PC-9 (cell line): ENCODE results near the gene XXYLT1. TPM values are rescaled to one million over a fixed set of nuclear protein-coding genes. Genes with fewer than 3 reads are reported as not detected.

Experiments
- BruUV-seq: library from RNA; stranded (reverse); fragments of 400-500 nt; replicated peaks from 2 replicates; lab custom pipeline; 2021; lab: Mats Ljungman, UMichigan
- CTCF ChIA-PET: fragments of 300-600 bp; sonication (Branson Sonifier 250); formaldehyde crosslinking; loops from one replicate; lab custom pipeline; 2022; ENCODE audit warnings: antibody characterized with exemption; lab: Charles Lee
- POLR2A ChIA-PET: fragments of 300-600 bp; sonication (Branson Sonifier 250); formaldehyde crosslinking; loops from one replicate; lab custom pipeline; 2022; ENCODE audit warnings: antibody characterized with exemption; ENCODE audit not compliant: unreplicated experiment; lab: Charles Lee
- DNase-seq, 2 experiments: peaks; one replicate each; pipeline versions ENCODE4 v3.0.0 to v3.0.0-alpha.2; 2015 to 2022; ENCODE audit warnings: mixed read lengths in 1 of 2
- H2AFZ ChIP-seq: fragments of 200-600 bp; sonication (generic); 2 replicates; pipeline ENCODE4 v1.8.1; 2017; ENCODE audit warnings: antibody characterized with exemption
- H3F3A ChIP-seq: fragments of 200-600 bp; sonication (generic); 2 replicates; pipeline ENCODE4 v1.8.1; 2017; ENCODE audit warnings: antibody characterized with exemption, mild to moderate bottlenecking, low read depth; ENCODE audit not compliant: insufficient read depth
- H3K27ac ChIP-seq: fragments of 200-600 bp; sonication (generic); 2 replicates; pipeline ENCODE4 v1.6.1; 2016; ENCODE audit warnings: mixed run types
- H3K27me3 ChIP-seq: fragments of 200-600 bp; sonication (generic); 2 replicates; pipeline ENCODE4 v1.6.1; 2016; ENCODE audit warnings: low read depth, mixed run types; ENCODE audit not compliant: insufficient read depth
- H3K36me3 ChIP-seq: fragments of 200-600 bp; sonication (generic); 2 replicates; pipeline ENCODE4 v1.6.1; 2016; ENCODE audit warnings: low read depth, mixed run types
- H3K4me1 ChIP-seq: fragments of 200-600 bp; sonication (generic); replicated peaks from 2 replicates; pipeline ENCODE4 v1.6.1; 2016; ENCODE audit warnings: mixed run types; ENCODE audit not compliant: insufficient read depth
- H3K4me2 ChIP-seq: fragments of 200-600 bp; sonication (generic); 2 replicates; pipeline ENCODE4 v1.6.1; 2017; ENCODE audit warnings: mixed run types
- H3K4me3 ChIP-seq: fragments of 200-600 bp; sonication (generic); 2 replicates; pipeline ENCODE4 v1.6.1; 2016; ENCODE audit warnings: mixed run types
- H3K79me2 ChIP-seq: fragments of 200-600 bp; sonication (generic); 2 replicates; pipeline ENCODE4 v1.6.1; 2017; ENCODE audit warnings: low read depth, mixed run types
- H3K9me2 ChIP-seq: fragments of 200-600 bp; sonication (generic); 2 replicates; pipeline ENCODE4 v1.8.1; 2017; ENCODE audit warnings: mild to moderate bottlenecking; ENCODE audit not compliant: insufficient read depth
- H3K9me3 ChIP-seq: fragments of 200-600 bp; sonication (generic); 2 replicates; pipeline ENCODE4 v1.8.1; 2016; ENCODE audit warnings: low read depth; ENCODE audit not compliant: insufficient read depth
- H4K20me1 ChIP-seq: fragments of 200-600 bp; sonication (generic); 2 replicates; pipeline ENCODE4 v1.8.1; 2017; ENCODE audit not compliant: insufficient read depth
- EZH2 ChIP-seq: fragments of 200-600 bp; sonication (generic); IDR thresholded peaks from 2 replicates; pipeline ENCODE4 v1.8.0; 2017; ENCODE audit warnings: antibody characterized with exemption, low read depth
- intact Hi-C: fragments of 100-400 bp; cut with micrococcal nuclease; formaldehyde crosslinking; loops from one replicate; pipeline ENCODE4 v1.10.0; 2022; ENCODE audit not compliant: unreplicated experiment
- total RNA-seq: library from RNA; stranded (reverse); gene quantifications from 2 replicates; pipeline ENCODE4 v1.2.3, GENCODE V29; 2021
- TF ChIP-seq, protein P1 (sequence below): fragments of 200-600 bp; sonication (generic); conservative IDR thresholded peaks from 2 replicates; pipeline ENCODE4 v1.6.1; 2017; ENCODE audit warnings: mixed run types, antibody characterized with exemption, mild to moderate bottlenecking, moderate library complexity

The XXYLT1 gene
- total RNA-seq, 1 experiment from 2014 or later: 13.3 TPM

DNA sequence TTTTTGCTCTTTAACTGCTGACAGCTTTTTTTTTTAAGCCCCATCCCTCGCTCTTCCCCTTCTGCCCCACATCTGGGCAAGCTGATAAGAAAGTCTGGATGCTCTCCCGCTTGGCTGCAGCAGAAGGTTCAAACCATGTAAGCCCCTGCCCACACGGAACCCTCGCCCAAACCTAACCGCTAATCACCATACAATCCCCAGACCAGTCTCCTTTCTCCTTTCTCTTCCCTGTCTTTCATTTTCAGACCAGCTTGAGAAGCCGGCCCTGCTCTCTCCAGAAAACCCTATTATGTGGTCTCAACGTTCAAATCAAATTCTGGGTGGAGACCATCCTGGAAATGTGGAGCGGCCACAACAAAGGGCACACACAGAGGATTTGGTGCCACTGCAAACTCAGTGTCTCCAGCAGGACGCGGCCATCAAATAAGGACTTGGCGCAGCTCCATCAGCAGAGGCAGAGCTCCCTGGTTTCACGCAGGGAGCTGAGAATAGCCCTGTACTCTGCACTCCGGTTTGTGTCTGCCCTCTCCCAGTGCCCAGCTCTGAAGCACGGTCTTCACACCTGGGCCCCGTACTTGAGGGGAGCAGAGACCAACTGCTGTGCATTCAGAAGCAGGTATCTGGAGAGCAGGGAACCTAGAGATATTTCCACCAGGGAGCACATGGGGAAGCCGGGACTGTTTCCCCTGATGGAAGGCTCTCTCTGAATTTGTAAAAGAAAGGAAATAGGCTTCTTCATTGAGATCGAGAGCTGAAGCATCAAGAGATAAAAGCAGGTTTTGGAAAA is 92.6 kb downstream of the XXYLT1 start:
- ChIA-PET POLR2A (interaction anchor here (0.7 kb wide), 1 partner anchor 315 kb away, joined by 4 read pairs; no protein-coding TSS in a partner anchor), CTCF (no interaction called here)
- TF ChIP-seq, protein P1, sequence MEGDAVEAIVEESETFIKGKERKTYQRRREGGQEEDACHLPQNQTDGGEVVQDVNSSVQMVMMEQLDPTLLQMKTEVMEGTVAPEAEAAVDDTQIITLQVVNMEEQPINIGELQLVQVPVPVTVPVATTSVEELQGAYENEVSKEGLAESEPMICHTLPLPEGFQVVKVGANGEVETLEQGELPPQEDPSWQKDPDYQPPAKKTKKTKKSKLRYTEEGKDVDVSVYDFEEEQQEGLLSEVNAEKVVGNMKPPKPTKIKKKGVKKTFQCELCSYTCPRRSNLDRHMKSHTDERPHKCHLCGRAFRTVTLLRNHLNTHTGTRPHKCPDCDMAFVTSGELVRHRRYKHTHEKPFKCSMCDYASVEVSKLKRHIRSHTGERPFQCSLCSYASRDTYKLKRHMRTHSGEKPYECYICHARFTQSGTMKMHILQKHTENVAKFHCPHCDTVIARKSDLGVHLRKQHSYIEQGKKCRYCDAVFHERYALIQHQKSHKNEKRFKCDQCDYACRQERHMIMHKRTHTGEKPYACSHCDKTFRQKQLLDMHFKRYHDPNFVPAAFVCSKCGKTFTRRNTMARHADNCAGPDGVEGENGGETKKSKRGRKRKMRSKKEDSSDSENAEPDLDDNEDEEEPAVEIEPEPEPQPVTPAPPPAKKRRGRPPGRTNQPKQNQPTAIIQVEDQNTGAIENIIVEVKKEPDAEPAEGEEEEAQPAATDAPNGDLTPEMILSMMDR: no peak
- TF ChIP-seq EZH2: no peak
- Histone ChIP-seq H3K9me3 (no peaks in the 10 kb centered on the region; the same call in 1 of the 2 replicates), H3K27me3 (no peaks in the 10 kb centered on the region), H3K4me1 (no peaks in the 10 kb centered on the region), H3F3A (no peaks in the 10 kb centered on the region), H3K9me2 (no peaks in the 10 kb centered on the region), H2AFZ (no peak overlapping the region), H3K27ac (no peak overlapping the region), H3K36me3 (no peaks in the 10 kb centered on the region), H3K4me2 (no peak overlapping the region), H3K79me2 (no peaks in the 10 kb centered on the region), H3K4me3 (no peak overlapping the region), H4K20me1 (no peaks in the 10 kb centered on the region)
- intact Hi-C loops: no loop called here
- no TSS peak for BruUV-seq
- DNase-seq: no peak

GRCh38 chr3:195177422-195178123 is 93.4 kb downstream of the XXYLT1 start:
- ChIA-PET POLR2A (interaction anchor here (0.7 kb wide), 1 partner anchor 315 kb away, joined by 4 read pairs; no protein-coding TSS in a partner anchor), CTCF (no interaction called here)
- Histone ChIP-seq H3K4me2 (no peak overlapping the region), H3K9me2 (no peaks in the 10 kb centered on the region), H3K27me3 (no peaks in the 10 kb centered on the region), H4K20me1 (no peaks in the 10 kb centered on the region), H3K36me3 (no peaks in the 10 kb centered on the region), H3K27ac (no peak overlapping the region), H2AFZ (no peak overlapping the region), H3K4me3 (no peak overlapping the region), H3F3A (no peaks in the 10 kb centered on the region), H3K4me1 (no peaks in the 10 kb centered on the region), H3K79me2 (no peaks in the 10 kb centered on the region), H3K9me3 (no peaks in the 10 kb centered on the region; the same call in 1 of the 2 replicates)
- intact Hi-C loops: no loop called here
- no TSS peak for BruUV-seq
- no peak for DNase-seq
- no peak for TF ChIP-seq EZH2
- TF ChIP-seq, protein P1: no peak

DNA sequence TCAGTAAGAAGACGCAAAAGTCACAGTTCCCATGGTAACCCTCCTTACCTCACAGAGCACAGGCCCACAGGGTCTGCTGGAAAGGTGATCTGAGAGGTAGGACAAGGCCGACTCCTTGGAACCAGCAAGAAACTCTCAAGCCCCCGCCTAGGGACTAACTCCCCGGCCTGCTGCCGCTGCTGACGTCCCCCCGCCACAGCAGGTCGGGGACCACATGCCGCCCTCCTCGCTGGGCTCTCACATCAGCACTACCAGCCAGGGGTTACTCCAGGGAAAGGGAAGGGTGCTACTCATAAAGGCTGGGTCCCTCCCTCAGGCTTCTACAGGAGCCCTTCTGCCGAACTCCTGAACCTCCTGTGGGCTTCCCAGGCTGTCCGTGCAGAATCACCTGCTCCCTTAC is 94.2 kb downstream of the XXYLT1 start:
- no TSS peak for BruUV-seq
- H2AFZ ChIP-seq: no peak overlapping the region
- no peak overlapping the region for H3K4me2 ChIP-seq
- CTCF ChIA-PET: no interaction called here
- no peaks in the 10 kb centered on the region for H4K20me1 ChIP-seq
- intact Hi-C loops: no loop called here
- DNase-seq: no peak
- no peaks in the 10 kb centered on the region for H3K9me2 ChIP-seq
- H3K4me3 ChIP-seq: no peak overlapping the region
- no peaks in the 10 kb centered on the region for H3K27me3 ChIP-seq
- POLR2A ChIA-PET: no interaction called here
- no peaks in the 10 kb centered on the region for H3K4me1 ChIP-seq
- TF ChIP-seq EZH2: no peak
- TF ChIP-seq, protein P1: no peak
- H3F3A ChIP-seq: no peaks in the 10 kb centered on the region
- no peaks in the 10 kb centered on the region for H3K79me2 ChIP-seq
- H3K27ac ChIP-seq: no peak overlapping the region
- H3K36me3 ChIP-seq: no peaks in the 10 kb centered on the region
- no peaks in the 10 kb centered on the region for H3K9me3 ChIP-seq
